GM12874 (cell line): ENCODE results near the gene HS6ST3.

Source experiments
- CTCF ChIP-seq: IDR thresholded peaks from 2 replicates; pipeline ENCODE4 v1.5.1; 2011; ENCODE audit warnings: low read depth, mild to moderate bottlenecking, control low read depth, low read length, moderate library complexity; ENCODE audit not compliant: insufficient read depth

The HS6ST3 gene

GRCh38 chr13:96783057-96783456, 693.1 kb downstream of the HS6ST3 start:
- no peak for TF ChIP-seq CTCF

GRCh38 chr13:96783511-96783910, 693.6 kb downstream of the HS6ST3 start:
- no peak for TF ChIP-seq CTCF

GRCh38 chr13:96785986-96786385, 696.1 kb downstream of the HS6ST3 start:
- no peak for TF ChIP-seq CTCF

- no peak for TF ChIP-seq CTCF
Observed at GRCh38 chr13:96792188-96792587, 702.3 kb downstream of the HS6ST3 start.

GRCh38 chr13:96792736-96793403, 703.0 kb downstream of the HS6ST3 start:
- no peak for TF ChIP-seq CTCF

- TF ChIP-seq CTCF, result no peak
Observed at GRCh38 chr13:96793404-96793755, 703.5 kb downstream of the HS6ST3 start.

GRCh38 chr13:96794669-96795068, 704.8 kb downstream of the HS6ST3 start:
- no peak for TF ChIP-seq CTCF
